Measurements from ENCODE around the gene HNRNPF.

HNRNPF gene

DNA sequence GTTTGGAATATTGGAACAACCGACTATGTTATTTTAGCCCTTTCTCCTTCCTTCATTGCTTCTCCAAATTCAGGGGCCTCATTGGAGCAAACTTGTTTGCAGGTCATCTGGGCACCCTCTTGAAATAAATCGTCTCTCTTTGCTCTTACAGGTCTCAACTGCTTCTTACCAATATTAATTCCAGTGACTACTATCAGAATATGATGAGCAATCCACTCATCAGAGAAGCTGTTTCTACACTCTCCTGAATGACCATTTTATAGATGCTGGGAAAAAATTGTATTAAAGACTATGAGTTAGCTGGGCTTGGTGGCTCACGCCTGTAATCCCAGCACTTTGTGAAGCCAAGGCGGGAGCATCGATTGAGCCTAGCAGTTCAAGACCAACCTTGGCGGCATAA lies 12.5 kb upstream of the HNRNPF start:
- no peak for DNase-seq

DNA sequence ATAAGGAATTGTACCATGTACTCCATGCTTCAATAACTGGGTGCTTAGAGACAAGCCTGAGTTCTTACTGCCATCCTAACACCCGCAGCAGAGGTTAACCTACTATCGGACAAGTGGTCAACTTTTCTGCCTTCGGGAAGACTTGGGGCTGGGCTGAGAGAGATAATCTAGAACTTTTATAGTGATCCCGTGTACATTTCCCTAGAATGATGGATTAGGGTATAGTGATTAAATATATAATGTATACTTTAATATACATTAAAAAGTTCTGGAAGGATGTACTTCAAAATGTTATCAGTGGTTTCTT lies 12.2 kb upstream of the HNRNPF start:
- DNase-seq, result no peak

DNA sequence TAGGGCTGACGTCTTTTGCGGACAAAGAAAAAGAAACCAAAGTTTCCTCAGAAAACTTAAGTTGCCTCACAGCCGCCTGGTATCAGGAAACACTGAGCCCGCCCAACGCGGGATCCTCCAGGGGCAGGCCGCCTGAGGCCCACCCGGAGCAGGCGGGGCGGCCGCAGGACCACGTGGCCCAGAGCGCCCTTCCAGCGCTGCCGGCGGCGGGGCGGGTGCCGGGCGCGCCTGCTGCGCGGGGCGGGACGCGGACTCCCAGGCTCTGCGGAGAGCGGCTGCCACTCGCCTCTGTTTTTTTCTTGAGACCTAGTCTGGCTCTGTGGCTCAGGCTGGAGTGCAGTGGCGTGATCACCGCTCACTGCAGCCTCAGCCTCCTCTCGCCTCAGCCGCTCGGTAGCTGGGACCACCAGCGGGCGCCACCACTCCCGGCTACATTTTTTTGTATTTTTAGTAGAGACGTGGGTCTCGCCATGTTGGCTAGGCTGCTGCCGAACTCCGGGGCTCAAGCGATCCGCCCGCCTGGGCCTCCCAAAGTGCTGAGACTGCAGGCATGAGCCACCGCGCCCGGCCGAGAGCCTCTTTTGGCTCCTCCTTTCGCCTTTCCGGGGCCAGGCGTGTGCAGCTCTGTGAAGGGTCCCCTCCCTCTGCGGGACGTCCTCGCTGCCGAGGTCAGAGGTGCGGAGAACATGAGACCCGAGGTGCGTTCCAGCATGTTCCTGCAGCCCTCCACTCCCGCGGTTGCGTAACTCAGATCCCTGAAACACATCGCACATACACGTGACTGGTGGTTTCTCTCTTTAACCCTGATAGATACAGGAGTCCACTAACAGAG lies 11.6 kb upstream of the HNRNPF start:
- peak; percentile 90 for DNase-seq

DNA sequence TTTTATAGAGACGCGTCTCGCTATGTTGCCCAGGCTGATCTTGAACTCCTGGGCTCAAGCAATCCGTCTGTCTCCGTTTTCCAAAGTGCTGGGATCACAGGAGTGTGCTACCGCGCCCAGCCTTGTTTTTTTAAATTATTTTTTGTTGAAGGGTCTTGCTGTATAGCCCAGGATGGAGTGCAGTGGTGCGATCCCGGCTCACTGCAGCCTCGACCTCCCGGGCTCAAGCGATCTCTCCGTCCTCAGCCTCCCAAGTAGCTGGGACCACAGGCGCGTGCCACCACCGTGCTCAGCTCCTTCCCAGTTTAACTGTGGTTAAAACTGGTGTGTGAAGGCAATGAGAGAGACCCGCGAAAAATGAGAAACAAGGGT lies 11.0 kb upstream of the HNRNPF start:
- no peak for DNase-seq

DNA sequence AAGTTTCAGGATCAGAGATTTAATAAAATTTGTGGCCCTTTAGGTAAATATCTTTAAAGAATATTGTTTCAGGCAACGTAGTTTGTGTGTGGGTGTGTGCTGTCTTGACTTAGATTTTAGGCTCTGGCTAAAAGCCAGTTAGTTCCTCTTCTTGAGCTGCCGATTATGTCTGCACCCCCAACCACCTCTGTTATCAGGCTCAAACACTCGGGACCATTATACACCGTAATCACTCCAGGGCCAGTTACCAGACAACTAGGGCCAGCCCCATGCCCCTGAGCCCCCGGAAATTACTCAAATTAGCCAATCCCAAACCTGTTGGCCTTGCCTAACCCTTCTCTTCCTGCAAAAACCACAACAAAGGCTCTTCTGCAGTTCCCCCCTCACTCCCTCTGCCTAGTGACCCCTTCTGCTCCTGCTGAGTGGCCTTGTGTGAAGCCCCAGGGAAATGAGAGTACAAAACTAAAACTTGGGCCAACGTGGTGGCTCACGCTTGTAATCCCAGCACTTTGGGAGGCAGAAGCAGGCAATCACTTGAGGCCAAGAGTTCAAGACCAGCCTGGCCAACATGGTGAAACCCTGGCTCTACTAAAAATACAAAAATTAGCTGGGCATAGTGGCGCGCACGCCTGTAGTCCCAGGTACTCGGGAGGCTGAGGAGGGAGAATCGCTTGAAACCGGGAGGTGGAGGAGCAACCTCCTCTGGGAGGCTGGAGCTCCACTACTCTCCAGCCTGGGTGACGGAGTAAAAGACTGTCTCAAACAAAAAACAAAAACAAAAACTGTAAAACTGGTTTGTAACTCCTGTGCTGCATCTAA lies 9.2 kb upstream of the HNRNPF start:
- no peak for DNase-seq

DNA sequence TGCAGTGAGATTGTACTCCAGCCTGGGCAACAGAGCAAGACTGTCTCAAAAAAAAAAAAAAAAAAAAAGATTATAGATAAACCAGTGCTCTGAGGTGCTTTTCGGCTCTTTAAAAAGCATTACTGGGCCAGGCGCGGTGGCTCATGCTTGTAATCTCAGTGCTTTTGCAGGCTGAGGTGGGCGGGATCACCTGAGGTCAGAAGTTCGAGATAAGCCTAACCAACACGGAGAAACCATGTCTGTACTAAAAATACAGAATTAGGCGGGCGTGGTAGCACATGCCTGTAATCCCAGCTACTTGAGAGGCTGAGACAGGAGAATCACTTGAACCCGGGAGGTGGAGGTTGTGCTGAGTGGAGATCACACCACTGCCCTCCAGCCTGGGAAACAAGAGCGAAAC lies 6.6 kb upstream of the HNRNPF start:
- DNase-seq, result no peak

DNA sequence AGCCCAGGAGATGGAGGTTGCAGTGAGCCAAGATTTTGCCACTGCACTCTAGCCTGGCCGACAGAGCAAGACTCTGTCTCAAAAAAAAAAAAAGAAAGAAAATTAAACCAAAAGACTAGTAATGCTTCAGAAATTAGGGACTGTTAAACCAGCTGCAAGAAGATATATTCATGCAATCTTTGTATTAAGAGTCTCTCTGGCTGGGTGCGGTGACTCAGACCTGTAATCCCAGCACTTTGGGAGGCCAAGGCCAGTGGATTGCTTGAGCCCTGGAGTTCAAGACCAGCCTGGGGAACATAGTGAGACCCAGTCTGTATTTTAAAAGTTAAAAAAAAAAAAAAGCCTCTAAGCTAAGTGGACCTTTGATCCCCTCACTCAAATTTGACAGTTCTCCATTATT lies 2.5 kb upstream of the HNRNPF start:
- DNase-seq, result no peak

DNA sequence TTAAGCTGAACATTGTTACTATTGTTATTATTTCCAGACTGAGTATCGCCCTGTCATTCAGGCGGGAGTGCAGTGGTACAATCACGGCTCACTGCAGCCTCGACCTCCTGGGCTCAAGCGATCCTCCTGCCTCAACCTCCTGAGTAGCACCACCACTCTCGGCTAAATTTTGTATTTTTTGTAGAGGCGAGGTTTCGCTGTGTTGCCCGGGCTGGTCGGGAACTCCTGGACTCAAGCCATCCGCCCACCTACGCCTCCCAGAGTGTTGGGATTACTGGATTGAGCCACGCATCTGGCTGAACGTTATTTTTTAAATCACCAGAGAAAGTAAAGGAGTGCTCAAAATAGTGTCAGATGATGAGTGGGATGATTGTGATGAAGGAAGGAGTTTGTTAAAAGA lies 1.4 kb upstream of the HNRNPF start:
- DNase-seq, result no peak

DNA sequence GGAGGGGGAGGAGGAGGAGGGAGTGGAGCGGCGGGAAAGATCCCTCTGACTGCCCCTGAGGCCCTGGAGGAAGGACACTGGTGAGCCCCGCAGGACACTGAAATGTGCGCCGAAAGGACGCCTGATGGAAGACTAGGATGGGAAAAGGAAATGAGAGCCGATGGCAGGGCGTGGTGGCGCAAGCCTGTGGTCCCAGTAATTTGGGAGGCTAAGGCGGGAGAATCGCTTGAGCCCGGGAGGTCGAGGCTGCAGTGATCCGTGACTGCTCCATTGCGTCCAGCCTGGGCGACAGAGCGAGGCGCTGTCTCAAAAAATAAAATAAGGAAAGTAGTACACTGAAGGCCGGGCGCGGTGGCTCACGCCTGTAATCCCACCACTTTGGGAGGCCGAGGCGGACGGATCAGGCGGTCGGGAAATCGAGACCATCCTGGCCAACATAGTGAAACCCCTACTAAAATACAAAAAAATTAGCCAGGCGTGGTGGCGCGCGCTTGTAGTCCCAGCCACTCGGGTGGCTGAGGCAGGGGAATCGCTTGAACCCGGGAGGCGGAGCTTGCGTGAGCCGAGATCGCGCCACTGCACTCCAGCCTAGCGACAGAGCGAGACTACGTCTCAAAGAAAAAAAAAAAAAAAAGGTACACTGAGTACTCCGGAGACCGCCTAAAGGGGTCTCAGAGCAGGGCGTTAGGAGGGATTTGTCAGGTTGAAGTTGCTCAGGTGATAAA lies 561 bp upstream of the HNRNPF start:
- peak; percentile 10 for DNase-seq

DNA sequence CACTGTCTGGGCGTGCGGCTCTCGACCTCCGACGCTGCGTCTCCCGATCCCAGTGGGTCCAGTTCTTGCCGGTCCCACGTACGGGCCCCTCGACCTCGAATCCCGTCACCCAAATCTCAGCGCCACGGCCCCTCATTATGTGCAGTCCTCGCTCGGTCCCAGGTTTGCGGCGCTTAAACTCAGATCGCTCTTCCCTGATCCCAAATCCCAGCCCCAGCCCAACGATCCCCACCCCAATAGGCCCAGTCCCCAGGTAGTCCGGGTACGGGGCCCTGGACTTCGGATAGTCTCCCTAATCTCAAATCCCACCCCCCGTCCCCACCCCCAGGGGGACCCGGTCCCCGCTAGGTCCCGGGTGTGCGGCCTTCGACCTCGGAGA lies 666 bp downstream of the HNRNPF start:
- no peak for DNase-seq

DNA sequence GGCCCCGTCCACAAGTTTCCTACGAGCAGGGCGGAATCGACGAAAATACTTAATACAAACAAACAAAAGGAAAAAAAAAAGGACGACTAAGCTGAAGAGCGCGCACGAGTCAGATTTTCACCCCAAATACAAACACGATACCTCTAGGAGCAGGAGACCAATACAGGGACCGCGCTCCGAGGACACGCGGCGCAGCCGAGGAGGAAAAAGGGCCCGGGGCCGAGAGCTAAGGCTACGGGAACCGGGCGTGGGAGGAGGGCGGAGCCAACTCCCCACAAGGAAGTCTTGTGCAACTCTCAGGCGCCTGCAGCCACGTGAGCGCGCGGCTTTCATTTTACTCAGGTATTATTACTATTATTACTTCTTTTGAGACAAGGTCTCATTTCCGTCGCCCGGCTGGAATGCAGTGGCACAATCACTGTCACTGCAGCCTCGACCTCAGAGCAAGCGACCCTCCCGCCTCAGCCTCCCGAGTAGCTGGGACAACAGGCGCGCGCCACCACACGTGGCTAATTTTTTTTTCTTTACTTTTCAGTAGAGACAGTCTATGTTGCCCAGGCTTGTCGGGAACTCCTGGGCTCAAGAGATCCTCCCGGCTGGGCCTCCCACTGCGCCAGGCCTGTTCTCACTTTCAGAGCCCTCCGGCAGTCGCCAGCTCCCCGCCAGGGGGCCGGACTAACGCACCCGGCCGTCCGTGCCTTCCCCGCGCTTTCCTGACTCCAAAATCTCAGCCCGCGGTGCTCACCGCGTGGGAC lies 1.2 kb downstream of the HNRNPF start:
- DNase-seq, result peak; percentile 89

DNA sequence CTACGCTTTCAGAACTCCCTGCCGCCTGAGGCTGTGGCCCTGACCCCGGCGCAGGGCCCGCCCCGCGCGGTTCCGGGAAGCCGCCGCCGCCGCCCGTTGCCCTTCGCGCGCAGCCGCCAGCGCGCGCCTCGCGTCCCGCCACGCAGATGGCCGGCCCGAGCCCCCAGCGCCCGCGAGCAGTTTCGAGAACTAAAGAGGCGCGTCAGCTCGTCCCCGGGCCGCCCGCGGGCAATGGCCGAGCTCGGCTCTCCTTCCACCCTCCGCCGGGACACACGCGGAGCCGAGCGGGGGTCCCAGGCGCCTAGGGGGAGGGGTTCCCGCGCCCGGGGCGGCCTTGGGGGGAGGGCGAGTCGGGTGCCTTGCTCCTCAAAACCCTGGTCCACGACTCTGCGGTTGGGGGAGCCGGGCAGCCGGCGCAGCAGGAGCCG lies 1.8 kb downstream of the HNRNPF start:
- DNase-seq, result peak; percentile 54

DNA sequence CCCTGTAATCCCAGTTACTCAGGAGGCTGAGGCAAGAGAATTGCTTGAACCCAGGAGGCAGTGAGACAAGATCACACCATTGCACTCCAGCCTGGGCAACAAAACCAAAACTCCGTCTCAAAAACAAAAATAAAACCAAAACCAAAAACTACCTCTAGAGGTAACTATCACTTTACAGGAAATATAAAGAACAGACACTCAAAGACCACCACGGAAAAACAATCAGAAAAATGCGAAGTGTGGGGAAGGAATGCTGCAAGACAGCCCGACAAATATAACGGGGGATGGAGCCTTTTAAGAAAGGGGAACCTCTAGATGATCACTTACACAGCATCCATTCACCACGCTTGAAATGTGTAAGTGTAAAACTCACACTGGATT lies 4.3 kb downstream of the HNRNPF start:
- no peak for DNase-seq

DNA sequence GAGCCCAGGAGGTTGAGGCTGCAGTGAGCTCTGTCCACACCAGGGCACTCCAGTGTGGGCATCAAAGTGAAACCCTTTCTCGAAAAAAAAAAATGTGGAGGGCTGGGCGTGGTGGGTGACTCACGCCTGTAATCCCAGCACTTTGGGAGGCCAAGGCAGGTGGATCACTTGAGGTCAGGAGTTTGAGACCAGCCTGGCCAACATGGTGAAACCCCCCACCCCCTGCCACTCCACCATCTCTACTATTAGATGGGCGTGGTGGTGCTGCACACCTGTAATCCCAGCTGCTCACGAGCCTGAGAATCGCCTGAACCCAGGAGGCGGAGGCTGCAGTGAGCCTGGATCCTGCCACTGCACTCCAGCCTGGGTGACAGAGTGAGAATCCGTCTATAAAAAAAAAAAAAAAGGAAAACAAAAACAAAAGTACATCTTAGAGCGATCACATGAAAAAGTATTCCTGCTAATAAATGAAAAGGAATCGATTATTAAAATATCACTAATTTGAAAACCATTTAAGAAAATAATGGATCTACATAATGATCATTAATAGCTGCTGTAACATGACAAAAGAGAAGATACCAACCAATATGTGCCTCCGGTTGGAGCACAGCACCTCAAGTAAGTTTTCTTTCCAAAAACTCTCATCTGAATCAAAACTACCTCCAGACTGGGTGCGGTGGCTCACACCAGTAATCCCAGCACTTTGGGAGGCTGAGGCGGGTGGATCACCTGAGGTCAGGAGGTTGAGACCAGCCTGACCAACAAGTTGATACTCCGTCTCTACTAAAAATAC lies 4.9 kb downstream of the HNRNPF start:
- DNase-seq, result no peak

DNA sequence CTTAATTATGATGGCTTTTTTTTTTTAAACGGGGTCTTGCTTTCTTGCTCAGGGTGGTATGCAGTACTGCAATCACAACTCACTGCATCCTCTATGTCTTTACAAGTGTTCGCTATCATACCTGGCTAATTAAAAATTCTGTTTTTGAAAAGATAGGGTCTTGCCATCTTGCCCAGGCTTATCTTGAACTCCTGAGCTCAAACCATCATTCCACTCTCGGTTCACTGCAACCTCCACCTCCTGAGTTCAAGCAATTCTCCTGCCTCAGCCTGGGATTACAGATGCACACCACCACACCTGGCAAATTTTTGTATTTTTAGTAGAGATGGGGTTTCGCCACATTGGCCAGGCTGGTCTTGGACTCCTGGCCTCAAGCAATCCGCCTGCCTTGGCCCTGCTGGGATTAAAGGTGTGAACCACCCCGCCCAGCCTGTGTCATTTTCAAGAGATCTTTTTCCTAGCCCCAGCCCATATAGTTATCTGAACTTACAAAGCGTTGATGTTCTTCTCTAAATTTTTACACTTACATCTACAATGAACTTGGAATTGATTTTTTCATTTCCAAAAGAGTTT lies 6.0 kb downstream of the HNRNPF start:
- DNase-seq, result no peak

DNA sequence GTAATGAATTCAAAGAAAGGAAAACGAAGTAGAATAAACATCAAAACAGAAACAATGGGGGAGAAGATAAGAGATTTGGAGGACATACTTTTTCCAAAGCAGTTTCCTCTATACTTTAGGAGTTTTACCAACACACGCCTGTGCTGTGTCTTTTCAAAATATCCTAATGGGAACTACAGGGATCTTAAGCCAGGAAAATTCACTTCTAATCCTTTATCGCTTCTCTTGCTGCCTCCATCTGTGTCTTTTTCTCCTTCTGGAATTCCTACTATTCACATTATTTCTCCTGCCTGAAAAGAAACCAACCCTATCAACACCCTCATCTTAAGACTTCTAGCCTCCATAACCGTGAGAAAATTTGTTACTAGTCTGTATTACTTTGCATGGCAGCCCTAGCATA lies 6.8 kb downstream of the HNRNPF start:
- DNase-seq, result no peak

DNA sequence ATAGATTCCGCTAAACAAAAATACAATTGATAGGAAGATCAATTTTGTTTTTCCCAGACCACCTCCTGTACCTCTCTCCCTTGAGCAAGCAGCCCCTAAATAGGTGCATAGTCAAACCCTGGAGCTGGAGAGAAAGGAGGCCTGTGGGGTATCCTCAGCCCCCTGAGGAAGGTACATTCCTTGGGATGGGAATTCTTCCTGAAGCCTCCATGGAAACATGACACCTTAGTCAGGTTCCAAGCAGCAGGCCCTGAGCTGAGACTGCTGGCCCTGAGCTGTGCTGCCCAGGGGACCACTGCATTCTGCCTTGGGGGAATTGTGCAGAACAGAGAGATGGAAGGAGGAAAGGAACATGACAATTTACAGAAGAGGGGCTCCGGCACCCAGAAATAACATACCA lies 7.4 kb downstream of the HNRNPF start:
- no peak for DNase-seq

DNA sequence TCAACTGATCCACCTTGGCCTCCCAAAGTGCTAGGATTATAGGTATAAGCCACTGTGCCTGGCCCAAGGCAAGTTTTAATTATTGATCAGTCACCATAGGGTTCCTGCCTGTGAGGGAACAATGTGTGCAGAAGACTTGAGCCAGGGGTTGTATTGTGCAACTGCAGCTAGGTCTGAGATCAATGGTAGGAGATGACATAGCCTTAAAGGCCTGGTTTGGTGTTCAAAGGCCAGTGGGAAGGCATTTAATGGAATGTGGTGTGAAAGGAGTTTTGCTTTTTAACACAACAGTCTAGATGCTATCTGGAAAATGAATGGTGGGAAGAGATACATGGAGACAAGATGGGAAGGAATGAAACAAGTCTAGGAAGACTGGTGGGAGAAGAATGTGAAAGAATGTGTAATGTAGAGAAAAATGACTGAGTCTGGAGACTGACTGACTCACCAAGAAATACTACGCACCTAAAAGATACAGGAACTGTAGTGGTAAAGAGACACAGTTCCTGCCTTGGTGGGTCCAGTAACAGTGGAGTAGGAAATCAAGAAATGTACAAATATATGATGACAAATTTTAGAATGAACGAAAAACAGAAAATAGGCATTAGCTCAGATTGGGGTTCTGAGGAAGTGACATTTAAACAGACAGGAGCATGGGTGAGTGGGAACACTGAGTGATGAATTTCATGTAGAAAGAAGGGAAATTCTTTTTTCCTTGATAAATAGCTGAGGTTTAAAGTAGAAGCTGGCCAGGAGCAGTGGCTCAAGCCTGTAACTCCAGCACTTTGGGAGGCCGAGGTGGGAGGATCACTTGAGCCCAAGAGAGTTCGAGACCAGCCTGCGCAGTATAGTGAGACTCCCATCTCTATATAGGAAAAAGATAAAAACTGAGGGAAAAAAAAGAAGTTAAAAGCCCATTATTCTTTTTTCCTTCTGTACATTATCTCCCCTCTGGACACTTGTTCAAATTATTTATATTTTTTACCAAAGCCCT lies 9.4 kb downstream of the HNRNPF start:
- peak; percentile 57 for DNase-seq

DNA sequence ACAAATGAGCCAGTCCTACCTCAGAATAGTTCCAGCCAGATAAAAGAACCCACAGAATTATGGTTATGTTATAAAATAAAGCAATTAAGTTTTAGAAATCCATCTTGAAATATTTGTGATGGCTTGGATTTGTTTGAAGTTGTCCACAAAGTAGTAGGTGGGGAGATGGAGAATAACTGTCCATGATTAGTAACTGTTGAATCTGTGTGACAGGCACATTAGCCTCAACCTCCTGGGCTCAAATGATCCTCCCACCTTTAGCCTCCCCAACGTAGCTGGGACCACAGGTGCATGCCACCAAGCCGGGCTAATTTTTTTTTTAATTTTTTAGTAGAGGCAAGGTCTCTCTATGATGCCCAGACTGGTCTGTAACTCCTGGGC lies 10.1 kb downstream of the HNRNPF start:
- DNase-seq, result no peak

DNA sequence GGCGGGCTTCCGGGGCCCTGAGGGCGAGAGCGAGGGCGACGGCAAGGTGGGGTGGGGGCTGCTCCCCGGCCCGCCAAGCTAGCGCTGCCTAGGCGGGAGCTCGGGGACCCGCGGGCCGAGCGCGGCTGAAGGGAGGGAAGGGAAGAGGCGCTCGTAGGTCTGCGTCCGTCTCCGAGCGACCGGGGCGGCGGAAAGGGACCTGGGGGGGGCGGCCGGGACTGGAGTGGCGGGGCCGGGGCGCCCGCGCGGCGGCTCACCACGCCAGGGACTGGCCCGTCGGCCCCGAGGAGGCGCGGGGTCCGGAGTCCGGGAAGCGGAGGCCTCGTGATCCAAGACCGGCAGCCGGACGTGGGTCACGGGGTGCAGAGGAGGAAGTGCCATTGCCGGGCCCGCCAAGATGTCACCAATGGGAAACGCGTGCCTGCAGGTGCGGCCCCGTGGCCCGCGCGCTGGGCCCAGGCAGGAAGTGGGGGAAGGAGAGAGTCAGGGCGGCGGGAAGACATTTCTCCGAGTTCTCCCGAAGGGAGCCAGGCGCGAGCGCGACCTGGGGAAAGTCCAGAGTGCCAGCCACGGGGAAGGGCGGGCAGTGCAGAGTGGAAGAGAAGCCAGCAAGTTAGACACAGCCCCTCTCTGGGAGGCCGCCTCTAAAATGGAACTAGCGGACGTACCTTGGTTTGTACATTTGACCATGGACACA lies 11.9 kb downstream of the HNRNPF start:
- peak; percentile 70 for DNase-seq
